GM21717 (cell line): Measurements from ENCODE around the gene PCARE.
A peak's percentile ranks its signal among the peaks of the same experiment; 100 is the strongest.
"Not testable (repeated sequence)": the region's sequence is repeated elsewhere in the genome, so short reads cannot be mapped to it uniquely, and the experiment has no call there.

ENCODE experiments used
- ATAC-seq: cut with Tn5 transposase; IDR thresholded peaks from one replicate; pipeline ENCODE4 v1.9.1; 2021; ENCODE audit warnings: mild to moderate bottlenecking, moderate library complexity; ENCODE audit not compliant: unreplicated experiment

Gene PCARE

GRCh38 chr2:29074411-29074810, at the start of gene PCARE:
TSS of gene PCARE (minus strand) at chr2:29074523. CDS start at chr2:29074261, 262 bp downstream.
- no peak for ATAC-seq

- ATAC-seq: no peak
Observed at GRCh38 chr2:29123617-29124349, 49.5 kb upstream of the PCARE start.

GRCh38 chr2:29120846-29121245, 46.5 kb upstream of the PCARE start:
- no peak for ATAC-seq

- no peak for ATAC-seq
Observed at GRCh38 chr2:29119211-29119610, 44.9 kb upstream of the PCARE start.

GRCh38 chr2:29117636-29118303, 43.4 kb upstream of the PCARE start:
- no peak for ATAC-seq

- peak; percentile 38 for ATAC-seq
Observed at GRCh38 chr2:29115797-29116781, 41.8 kb upstream of the PCARE start.

- ATAC-seq: peak; percentile 38
Observed at GRCh38 chr2:29114946-29115609, 40.8 kb upstream of the PCARE start, which contains the start of gene CLIP4. TSS of gene CLIP4 (plus strand) at chr2:29115415. CDS start at chr2:29121389, 5,974 bp downstream.

GRCh38 chr2:29114586-29114945, 40.2 kb upstream of the PCARE start:
- ATAC-seq: no peak

GRCh38 chr2:29113891-29114321, 39.6 kb upstream of the PCARE start:
- no peak for ATAC-seq

- ATAC-seq: no peak
Observed at GRCh38 chr2:29113027-29113686, 38.8 kb upstream of the PCARE start.

- no peak for ATAC-seq
Observed at GRCh38 chr2:29112379-29112778, 38.1 kb upstream of the PCARE start.

- ATAC-seq: no peak
Observed at GRCh38 chr2:29110916-29111535, 36.7 kb upstream of the PCARE start.

- ATAC-seq: no peak
Observed at GRCh38 chr2:29109246-29109645, 34.9 kb upstream of the PCARE start.

- ATAC-seq: no peak
Observed at GRCh38 chr2:29108225-29108624, 33.9 kb upstream of the PCARE start.

- ATAC-seq: not testable (repeated sequence)
Observed at GRCh38 chr2:29107547-29107946, 33.2 kb upstream of the PCARE start.

GRCh38 chr2:29106980-29107388, 32.7 kb upstream of the PCARE start:
- no peak for ATAC-seq

- ATAC-seq: no peak
Observed at GRCh38 chr2:29106256-29106655, 31.9 kb upstream of the PCARE start.

- no peak for ATAC-seq
Observed at GRCh38 chr2:29105375-29105774, 31.1 kb upstream of the PCARE start.

- no peak for ATAC-seq
Observed at GRCh38 chr2:29104688-29105087, 30.4 kb upstream of the PCARE start.

GRCh38 chr2:29100564-29100963, 26.2 kb upstream of the PCARE start:
- no peak for ATAC-seq
